IPS DF 6.9 (cell line): ENCODE measurements around the gene EFHC2.

Source experiments
- DNase-seq: peaks from one replicate; pipeline ENCODE4 v3.0.0-alpha.2; 2013; ENCODE audit warnings: low read depth, low spot score
- H3K27ac ChIP-seq: one replicate; pipeline ENCODE4 v1.5.1; 2013; ENCODE audit warnings: low read length, control low read depth
- H3K27me3 ChIP-seq: 2 replicates; pipeline ENCODE4 v1.6.1; 2013; ENCODE audit warnings: mild to moderate bottlenecking, low read length; ENCODE audit not compliant: control insufficient read depth, insufficient read depth
- H3K36me3 ChIP-seq: 2 replicates; pipeline ENCODE4 v1.6.1; 2013; ENCODE audit warnings: low read length; ENCODE audit not compliant: control insufficient read depth, insufficient read depth
- H3K4me1 ChIP-seq: 2 replicates; pipeline ENCODE4 v1.6.1; 2013; ENCODE audit warnings: low read length; ENCODE audit not compliant: control insufficient read depth, insufficient read depth
- H3K4me3 ChIP-seq: 2 replicates; pipeline ENCODE4 v1.5.1; 2013; ENCODE audit warnings: mild to moderate bottlenecking, low read length
- H3K9me3 ChIP-seq: 2 replicates; pipeline ENCODE4 v1.6.1; 2013; ENCODE audit warnings: low read length, inconsistent platforms; ENCODE audit not compliant: control insufficient read depth, insufficient read depth
- WGBS: extraction: QIAGEN DNeasy Blood & Tissue Kit; methylation state at CpG from one replicate; pipeline ENCODE4 v1.1.7; 2013; ENCODE audit warnings: mixed read lengths, missing lambda C conversion rate; ENCODE audit not compliant: insufficient read length, insufficient coverage; 5-methylcytosine and 5-hydroxymethylcytosine counted together

EFHC2 gene, protein sequence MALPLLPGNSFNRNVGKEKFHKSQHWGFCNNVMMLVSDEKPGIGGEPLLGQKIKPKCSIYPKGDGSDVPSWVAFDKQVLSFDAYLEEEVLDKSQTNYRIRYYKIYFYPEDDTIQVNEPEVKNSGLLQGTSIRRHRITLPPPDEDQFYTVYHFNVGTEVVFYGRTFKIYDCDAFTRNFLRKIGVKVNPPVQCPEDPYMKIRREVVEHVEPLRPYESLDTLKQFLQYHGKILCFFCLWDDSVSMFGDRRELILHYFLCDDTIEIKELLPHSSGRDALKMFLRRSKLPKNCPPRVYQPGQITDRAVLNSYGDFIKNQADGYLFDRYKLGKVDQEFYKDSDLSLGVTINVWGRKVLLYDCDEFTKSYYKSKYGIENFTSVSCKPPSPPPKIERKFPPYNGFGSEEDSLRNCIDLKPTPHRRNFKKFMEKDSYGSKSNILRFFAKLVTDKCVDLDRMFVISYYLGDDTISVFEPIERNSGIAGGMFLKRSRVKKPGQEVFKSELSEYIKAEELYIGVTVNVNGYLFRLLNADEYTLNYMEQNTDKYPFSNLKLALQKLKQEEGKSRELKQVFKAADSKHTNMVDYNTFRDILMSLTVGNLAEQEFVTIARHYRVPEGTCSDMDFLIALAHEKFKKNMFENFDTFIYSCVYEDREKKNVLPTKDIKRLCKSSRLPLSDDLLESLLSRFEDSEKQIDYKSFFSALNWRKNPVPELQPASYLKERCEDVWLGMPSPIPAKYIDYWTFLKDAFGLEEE

DNA sequence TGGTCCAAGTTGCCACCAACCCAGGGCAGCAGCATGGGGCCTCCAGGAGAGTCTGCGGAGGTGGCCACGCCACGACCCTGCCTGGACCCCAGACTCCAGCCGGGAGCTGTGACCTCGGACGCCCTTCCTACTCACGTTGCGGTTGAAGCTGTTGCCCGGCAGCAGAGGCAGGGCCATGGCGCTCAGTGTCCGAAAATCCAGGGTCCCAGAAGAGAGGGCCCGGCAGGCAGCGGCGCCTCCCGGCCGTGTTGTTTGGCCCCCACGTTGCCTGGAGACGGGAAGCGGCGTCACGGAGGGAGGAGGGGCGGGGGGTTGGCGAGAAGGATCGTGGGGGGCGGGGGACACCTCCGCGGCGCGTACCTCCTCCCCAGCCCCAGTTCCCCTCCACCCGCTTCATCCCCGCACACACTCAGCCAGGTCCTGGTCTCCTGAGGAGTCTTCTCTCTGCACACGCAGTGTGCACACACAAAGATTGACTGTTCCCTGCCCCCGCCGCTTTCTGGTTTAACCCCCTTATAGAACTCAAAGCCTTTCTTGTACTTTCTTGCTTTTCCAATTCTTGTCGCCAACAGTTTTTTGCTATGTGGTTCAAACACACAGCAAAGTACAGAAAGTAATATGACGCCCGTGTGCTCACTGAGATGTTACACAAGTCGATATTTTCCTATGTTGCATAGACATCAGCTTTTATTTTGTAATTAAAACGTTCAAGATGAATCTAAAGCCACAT, at the start of gene EFHC2:
EFHC2 (minus strand) TSS at position 261 of the 730 bp plus-strand sequence; CDS start at position 177, 84 bp downstream.
- Histone ChIP-seq H3K27me3 (no peaks in the 10 kb centered on the region), H3K27ac (no peak within 1 kb of the TSS), H3K36me3 (no peaks in the 10 kb centered on the region), H3K9me3 (no peaks in the 10 kb centered on the region), H3K4me1 (no peaks in the 10 kb centered on the region), H3K4me3 (peak within 1 kb of the TSS; percentile 44; the same call in 1 of the 2 replicates)
- no CpG with 5 or more reads among the region's 39 CpGs for WGBS
- no peak for DNase-seq

DNA sequence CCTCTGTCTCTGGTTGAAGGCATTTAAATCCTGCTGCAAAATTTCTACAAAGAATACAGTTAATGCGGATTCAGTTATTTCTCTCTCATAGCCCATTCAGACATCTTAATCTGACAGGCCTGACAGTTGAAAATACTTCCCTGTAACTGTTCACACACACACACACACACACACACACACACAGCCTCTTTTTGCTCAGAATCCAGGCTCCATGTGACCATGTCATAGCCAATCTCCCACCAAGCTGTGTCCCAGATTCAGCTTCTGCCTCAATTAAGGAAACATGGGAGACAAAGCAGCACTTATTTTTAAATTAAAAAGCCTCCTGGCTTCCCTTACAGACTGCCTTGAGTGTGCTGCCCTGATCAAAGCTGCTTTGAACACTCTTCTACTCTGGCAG, 49.3 kb upstream of the EFHC2 start:
- Histone ChIP-seq H3K36me3 (no peaks in the 10 kb centered on the region), H3K4me3 (no peak overlapping the region), H3K27me3 (no peaks in the 10 kb centered on the region), H3K27ac (no peak overlapping the region), H3K9me3 (no peaks in the 10 kb centered on the region), H3K4me1 (no peaks in the 10 kb centered on the region)
- no peak for DNase-seq
- WGBS = no CpG with 5 or more reads among the region's 1 CpG

DNA sequence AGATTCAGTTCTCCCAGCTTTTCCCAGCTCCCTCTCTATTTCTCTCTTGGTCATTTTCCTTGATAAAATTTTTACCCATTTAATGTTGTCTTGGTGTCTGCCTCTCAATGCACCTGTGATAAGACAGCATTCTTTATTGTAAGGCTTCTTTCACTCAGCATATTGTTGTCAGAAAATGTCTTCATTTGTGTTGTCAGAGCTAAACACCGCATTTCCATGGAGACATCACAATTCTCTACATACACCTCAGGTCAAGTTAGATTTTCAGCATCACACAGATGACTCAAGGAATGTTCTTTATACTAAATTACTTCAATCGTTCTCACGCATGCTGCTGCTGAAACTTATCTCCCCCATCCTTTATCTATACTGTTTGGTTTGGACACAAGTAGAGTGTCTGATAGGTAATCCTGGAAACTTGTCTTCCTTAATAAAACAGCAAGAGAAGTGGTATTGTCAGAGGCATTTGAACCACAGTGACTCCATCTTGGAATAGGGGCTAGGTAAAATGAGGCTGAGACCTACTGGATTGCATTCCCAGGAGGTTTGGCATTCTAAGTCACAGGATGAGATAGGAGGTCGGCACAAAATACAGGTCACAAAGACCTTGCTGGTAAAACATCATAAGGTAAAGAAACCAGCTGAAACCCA, 41.3 kb upstream of the EFHC2 start:
- Histone ChIP-seq H3K27ac (no peak overlapping the region), H3K4me3 (no peak overlapping the region), H3K9me3 (no peaks in the 10 kb centered on the region), H3K27me3 (no peaks in the 10 kb centered on the region), H3K4me1 (no peaks in the 10 kb centered on the region), H3K36me3 (no peaks in the 10 kb centered on the region)
- no CpG with 5 or more reads among the region's 4 CpGs for WGBS
- DNase-seq = no peak

DNA sequence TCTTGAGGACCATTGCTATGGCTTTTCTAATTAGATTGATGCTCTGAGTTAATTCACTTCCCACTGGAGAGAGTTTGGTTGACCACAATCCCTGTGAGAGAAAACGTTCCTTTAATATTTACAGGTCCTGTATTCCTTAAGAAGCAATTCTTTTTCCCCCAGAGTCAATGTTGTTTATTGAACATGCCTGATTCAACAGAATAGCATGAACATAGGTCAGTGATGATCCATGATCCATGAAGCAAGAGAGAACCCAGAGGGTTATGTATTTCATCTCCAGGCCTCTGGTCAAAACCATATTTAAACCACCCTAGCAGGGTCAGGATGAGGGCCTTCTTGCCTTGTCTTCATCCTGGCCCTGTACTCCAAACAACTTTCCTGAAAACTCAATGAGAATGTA, 39.4 kb upstream of the EFHC2 start:
- WGBS = no CpG with 5 or more reads among the region's 1 CpG

DNA sequence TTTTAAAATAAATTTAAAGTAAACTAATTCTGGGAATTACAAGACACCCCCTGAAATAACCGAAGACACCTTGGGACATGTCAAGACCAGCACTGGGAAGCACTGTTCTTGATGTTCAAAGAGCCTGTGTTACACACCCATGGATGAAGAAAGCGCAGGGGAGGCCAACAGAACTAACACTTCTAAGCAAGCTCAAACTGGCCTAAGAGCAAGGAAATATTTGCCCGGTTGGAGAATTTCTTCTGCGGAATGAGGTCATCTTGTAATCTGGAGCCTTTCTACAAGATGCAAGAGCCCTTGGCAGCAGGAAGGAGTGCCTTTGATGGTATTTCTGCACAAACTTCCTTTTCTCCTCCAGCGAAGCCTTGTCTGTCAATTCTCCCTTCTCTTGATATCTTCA, 9.3 kb upstream of the EFHC2 start:
- Histone ChIP-seq H3K4me1 (no peaks in the 10 kb centered on the region), H3K27ac (no peak overlapping the region), H3K9me3 (no peaks in the 10 kb centered on the region), H3K4me3 (no peak overlapping the region), H3K27me3 (no peaks in the 10 kb centered on the region), H3K36me3 (no peaks in the 10 kb centered on the region)
- no CpG with 5 or more reads among the region's 5 CpGs for WGBS
- DNase-seq = no peak

More for the DNA sequence above, 39.4 kb upstream of the EFHC2 start:
- Histone ChIP-seq H3K27me3 (no peaks in the 10 kb centered on the region), H3K4me3 (no peak overlapping the region), H3K4me1 (no peaks in the 10 kb centered on the region), H3K27ac (no peak overlapping the region), H3K9me3 (no peaks in the 10 kb centered on the region), H3K36me3 (no peaks in the 10 kb centered on the region)
- DNase-seq = no peak

DNA sequence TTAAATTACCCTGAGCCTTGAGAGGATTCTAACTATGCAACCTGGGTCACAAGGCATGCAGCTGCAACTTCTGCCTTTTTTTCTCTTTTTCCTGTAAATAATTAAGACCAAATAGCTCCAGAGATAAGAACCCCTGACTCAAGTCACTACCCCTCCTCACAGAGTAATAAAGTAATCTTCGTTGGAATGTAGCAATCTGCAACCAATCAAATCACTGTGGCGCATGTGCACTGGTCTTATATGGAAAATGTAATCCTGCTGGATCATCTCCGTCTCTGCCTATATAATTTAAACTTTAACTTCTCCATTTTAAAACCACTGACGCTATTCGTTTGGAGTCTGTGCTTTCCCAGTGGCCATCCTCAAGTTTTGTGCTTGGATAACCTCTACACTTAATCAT, 6.1 kb upstream of the EFHC2 start:
- Histone ChIP-seq H3K4me3 (no peak overlapping the region), H3K9me3 (no peaks in the 10 kb centered on the region), H3K4me1 (no peaks in the 10 kb centered on the region), H3K27me3 (no peaks in the 10 kb centered on the region), H3K27ac (no peak overlapping the region), H3K36me3 (no peaks in the 10 kb centered on the region)
- no CpG with 5 or more reads among the region's 5 CpGs for WGBS
- DNase-seq = no peak

DNA sequence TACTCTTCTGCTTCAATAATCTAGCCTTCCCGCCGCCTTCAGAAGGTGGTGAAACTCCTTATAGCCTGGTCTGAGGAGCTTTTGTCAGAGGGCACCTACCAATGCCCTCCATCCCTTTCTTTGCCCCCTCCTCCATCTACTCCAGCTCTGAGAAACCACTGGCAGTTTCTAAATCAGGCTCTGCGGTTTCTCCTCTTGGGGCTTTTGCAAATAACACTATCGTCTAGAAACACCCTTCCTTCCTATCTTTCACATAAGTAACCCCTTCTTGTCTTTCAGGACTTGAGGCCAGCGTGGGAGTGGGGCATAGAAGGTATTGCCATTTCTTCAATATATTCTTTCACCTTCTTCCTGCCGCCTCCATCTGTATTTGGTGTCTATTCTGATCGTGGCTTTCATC, 1.2 kb upstream of the EFHC2 start:
- Histone ChIP-seq H3K4me1 (no peaks in the 10 kb centered on the region), H3K27ac (no peak overlapping the region), H3K36me3 (no peaks in the 10 kb centered on the region), H3K9me3 (no peaks in the 10 kb centered on the region), H3K4me3 (no peak overlapping the region), H3K27me3 (no peaks in the 10 kb centered on the region)
- no CpG with 5 or more reads among the region's 7 CpGs for WGBS
- DNase-seq = no peak

DNA sequence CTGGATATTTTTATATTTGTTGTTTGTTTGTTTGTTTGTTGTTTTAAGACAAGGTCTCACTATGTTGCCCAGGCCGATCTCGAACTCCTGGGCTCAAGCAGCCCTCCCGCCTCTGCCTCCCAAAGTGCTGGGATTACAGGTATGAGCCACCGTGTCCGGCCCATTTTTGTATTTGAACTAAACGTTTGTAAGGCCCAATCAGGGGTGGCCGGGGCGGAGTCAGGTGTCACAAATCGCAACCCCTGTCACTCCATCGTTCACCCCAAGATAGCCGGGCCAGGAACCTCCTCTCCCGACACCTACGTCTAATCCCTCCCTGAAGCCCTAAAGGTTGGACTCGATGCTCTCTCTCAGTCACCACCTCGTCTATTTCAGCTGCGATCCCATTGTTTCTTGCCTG, 722 bp upstream of the EFHC2 start:
- no peak overlapping the region for H3K27ac ChIP-seq
- no peaks in the 10 kb centered on the region for H3K36me3 ChIP-seq
- no peak overlapping the region for H3K4me3 ChIP-seq
- H3K4me1 ChIP-seq = no peaks in the 10 kb centered on the region
- WGBS = no CpG with 5 or more reads among the region's 16 CpGs
- no peaks in the 10 kb centered on the region for H3K9me3 ChIP-seq
- DNase-seq = no peak
- no peaks in the 10 kb centered on the region for H3K27me3 ChIP-seq

DNA sequence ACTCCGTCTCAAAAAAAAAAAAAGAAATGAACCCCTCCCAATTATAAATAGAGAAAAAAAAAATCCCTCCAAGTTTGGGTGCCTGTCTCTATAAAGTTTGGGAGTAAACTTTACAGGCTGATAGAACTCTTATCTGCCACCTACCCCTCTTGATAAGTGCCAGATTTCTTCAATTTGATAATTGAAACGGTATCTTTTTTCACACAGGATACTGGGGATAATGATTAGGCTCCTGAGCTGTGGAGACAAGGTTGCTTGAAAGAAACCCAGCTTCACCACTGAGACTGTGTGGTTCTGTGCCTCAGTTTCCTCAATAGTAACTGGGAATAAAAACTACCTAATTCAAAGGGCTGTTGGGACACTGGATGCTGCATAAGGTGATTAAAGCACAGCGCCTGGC, 606 bp downstream of the EFHC2 start:
- Histone ChIP-seq H3K4me3 (no peak overlapping the region), H3K27ac (no peak overlapping the region), H3K36me3 (no peaks in the 10 kb centered on the region), H3K27me3 (no peaks in the 10 kb centered on the region), H3K4me1 (no peaks in the 10 kb centered on the region), H3K9me3 (no peaks in the 10 kb centered on the region)
- no CpG with 5 or more reads among the region's 3 CpGs for WGBS
- no peak for DNase-seq

DNA sequence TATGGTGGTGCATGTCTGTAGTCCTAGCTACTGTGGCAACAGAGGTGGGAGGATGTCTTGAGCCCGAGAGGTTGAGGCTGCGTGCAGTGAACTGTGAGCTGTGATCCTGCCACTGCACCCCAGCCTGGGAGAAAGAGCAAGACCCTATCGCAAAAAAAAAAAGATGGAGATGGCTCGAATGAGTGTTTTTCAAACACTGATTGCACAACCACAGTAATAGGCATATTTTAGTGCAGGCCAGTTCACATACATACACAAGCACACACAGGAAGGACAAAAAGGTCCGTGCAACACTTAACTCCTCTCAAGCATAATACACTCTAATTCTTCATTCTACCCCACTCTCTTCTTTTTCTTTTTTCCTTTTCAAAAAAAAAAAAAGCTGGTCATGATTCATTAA, 5.1 kb downstream of the EFHC2 start:
- Histone ChIP-seq H3K4me1 (no peaks in the 10 kb centered on the region), H3K9me3 (no peaks in the 10 kb centered on the region), H3K27ac (no peak overlapping the region), H3K36me3 (no peaks in the 10 kb centered on the region), H3K27me3 (no peaks in the 10 kb centered on the region), H3K4me3 (no peak overlapping the region)
- DNase-seq = no peak
- no CpG with 5 or more reads among the region's 5 CpGs for WGBS
